Lower leg skin (tissue), 3 donors: ENCODE data around the gene PAIP2.

Experiments used
- POLR2A ChIP-seq, 2 donors: fragments of 450-650 bp; IDR thresholded peaks; one replicate each; pipeline ENCODE4 v1.6.1; 2016 to 2017; ENCODE audit warnings: antibody characterized with exemption in 2 of 2, mild to moderate bottlenecking in 1 of 2, moderate library complexity in 1 of 2
- TF ChIP-seq, protein P1 (sequence below), 3 donors: fragments of 450-650 bp; IDR thresholded peaks; one replicate each; pipeline ENCODE4 v1.5.1; 2016; ENCODE audit warnings: antibody characterized with exemption in 3 of 3, mild to moderate bottlenecking in 3 of 3, moderate library complexity in 2 of 3

DNA sequence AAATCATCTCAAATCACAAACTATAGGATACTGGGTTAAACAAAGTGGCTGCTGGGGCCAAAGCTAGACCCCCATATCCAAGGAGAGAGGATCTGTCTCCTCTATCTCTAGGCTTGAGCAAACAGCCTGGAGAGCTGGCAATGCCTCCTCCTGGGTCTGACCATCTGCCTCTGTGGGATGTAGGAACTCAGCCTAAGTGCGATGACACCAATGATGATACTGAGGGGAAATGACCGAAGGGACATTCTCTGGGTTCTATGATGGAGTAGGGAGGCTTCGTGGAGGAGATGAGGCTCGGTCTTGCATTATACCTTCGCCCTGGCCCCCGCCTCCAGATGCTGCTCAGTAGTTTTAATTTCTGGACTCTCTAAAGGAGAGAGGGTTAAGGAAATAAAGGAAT is 71.5 kb downstream of the PAIP2 start:
- TF ChIP-seq, protein P1, sequence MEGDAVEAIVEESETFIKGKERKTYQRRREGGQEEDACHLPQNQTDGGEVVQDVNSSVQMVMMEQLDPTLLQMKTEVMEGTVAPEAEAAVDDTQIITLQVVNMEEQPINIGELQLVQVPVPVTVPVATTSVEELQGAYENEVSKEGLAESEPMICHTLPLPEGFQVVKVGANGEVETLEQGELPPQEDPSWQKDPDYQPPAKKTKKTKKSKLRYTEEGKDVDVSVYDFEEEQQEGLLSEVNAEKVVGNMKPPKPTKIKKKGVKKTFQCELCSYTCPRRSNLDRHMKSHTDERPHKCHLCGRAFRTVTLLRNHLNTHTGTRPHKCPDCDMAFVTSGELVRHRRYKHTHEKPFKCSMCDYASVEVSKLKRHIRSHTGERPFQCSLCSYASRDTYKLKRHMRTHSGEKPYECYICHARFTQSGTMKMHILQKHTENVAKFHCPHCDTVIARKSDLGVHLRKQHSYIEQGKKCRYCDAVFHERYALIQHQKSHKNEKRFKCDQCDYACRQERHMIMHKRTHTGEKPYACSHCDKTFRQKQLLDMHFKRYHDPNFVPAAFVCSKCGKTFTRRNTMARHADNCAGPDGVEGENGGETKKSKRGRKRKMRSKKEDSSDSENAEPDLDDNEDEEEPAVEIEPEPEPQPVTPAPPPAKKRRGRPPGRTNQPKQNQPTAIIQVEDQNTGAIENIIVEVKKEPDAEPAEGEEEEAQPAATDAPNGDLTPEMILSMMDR (IDR thresholded peaks at IDR 0.05) = no peak
- no peak for TF ChIP-seq POLR2A (IDR thresholded peaks at IDR 0.05)
